ENCODE data around the gene LONRF3. TPM values are rescaled to one million over a fixed set of nuclear protein-coding genes. Genes with fewer than 3 reads are reported as not detected.

The LONRF3 gene
- total RNA-seq, 1 experiment from 2014 or later = 1.1 TPM

Other genes starting within 250 kb of the LONRF3 start
- gene IL13RA1, start 247.0 kb upstream of the LONRF3 start, total RNA-seq (2014; rRNA removed; shearing (Covaris generic)) = 47.7 and 52.3 TPM in 2 replicates
- not detected in 2 replicates for gene ZCCHC12, start 150.8 kb upstream of the LONRF3 start, total RNA-seq (2014; rRNA removed; shearing (Covaris generic))
- not detected in 2 replicates for gene CT47C1, start 98.4 kb downstream of the LONRF3 start, total RNA-seq (2014; rRNA removed; shearing (Covaris generic))
- not detected in 2 replicates for gene KIAA1210, start 153.2 kb downstream of the LONRF3 start, total RNA-seq (2014; rRNA removed; shearing (Covaris generic))